Uterus (tissue), 4 donors: ENCODE results near the gene PAPPA2. TPM values are rescaled to one million over a fixed set of nuclear protein-coding genes. Genes with fewer than 3 reads are reported as not detected.

ENCODE experiments used
- DNase-seq, 2 donors: peaks; one replicate each; pipeline ENCODE4 v3.0.0-alpha.2; 2019 to 2020
- H3K27ac ChIP-seq, 2 donors: fragments of 200-600 bp; sonication (generic); 1 replicate in 1 of 2; 2 replicates in 1 of 2; pipeline ENCODE4 v1.5.1; 2016 to 2018
- H3K27me3 ChIP-seq, 2 donors: fragments of 200-600 bp; sonication (generic); one replicate each; pipeline ENCODE4 v1.5.1; 2018 to 2019; ENCODE audit warnings: control low read depth in 1 of 2
- H3K36me3 ChIP-seq, 2 donors: fragments of 200-600 bp; sonication (generic); one replicate each; pipeline ENCODE4 v1.5.1; 2019; ENCODE audit warnings: control low read depth in 1 of 2
- H3K4me1 ChIP-seq, 2 donors: fragments of 200-600 bp; sonication (generic); one replicate each; pipeline ENCODE4 v1.5.1; 2018 to 2019; ENCODE audit warnings: control low read depth in 1 of 2
- H3K4me3 ChIP-seq, 2 donors: fragments of 200-600 bp; sonication (generic); 1 replicate in 1 of 2; 2 replicates in 1 of 2; pipeline ENCODE4 v1.5.1; 2018 to 2019; ENCODE audit warnings: mild to moderate bottlenecking in 1 of 2
- H3K9me3 ChIP-seq, 2 donors: fragments of 200-600 bp; sonication (generic); one replicate each; pipeline ENCODE4 v1.5.1; 2019; ENCODE audit warnings: control low read depth in 1 of 2
- CTCF ChIP-seq, 4 experiments: fragments of 200-600 bp in 2 of 4; fragments of 450-650 bp in 2 of 4; sonication (generic) in 2 of 4; IDR thresholded peaks; one replicate each; pipeline ENCODE4 v1.5.1; 2016 to 2019; ENCODE audit warnings: antibody characterized with exemption in 4 of 4, mild to moderate bottlenecking in 2 of 4, moderate library complexity in 1 of 4
- POLR2A ChIP-seq, 2 donors: fragments of 450-650 bp; IDR thresholded peaks; one replicate each; pipeline ENCODE4 v1.6.1; 2016; ENCODE audit warnings: antibody characterized with exemption in 2 of 2, mild to moderate bottlenecking in 1 of 2, moderate library complexity in 1 of 2
- intact Hi-C: fragments of 100-400 bp; cut with DNase I; formaldehyde crosslinking; loops from one replicate; pipeline ENCODE4 v1.15.1; 2023; ENCODE audit warnings: low total_unique reads
- total RNA-seq, 4 donors: library from RNA; depleted of rRNA in 3 of 4; stranded (reverse); fragments of >200 nt in 3 of 4; gene quantifications; one replicate each; pipeline versions ENCODE4 v1.1.0 to v1.2.4, GENCODE V29; 2014 to 2023
- donor health status: DM: yes; HTN: yes; CAD: no.

Gene PAPPA2
- total RNA-seq, 4 donors from 2014 or later, result 0.51 to 4.0 (median 0.73) TPM; not detected in 1

- Histone ChIP-seq H3K36me3 (no peaks in the 10 kb centered on the region), H3K4me1 (no peaks in the 10 kb centered on the region), H3K9me3 (no peaks in the 10 kb centered on the region), H3K27me3 (no peaks in the 10 kb centered on the region), H3K27ac (no peak overlapping the region), H3K4me3 (no peak overlapping the region)
- TF ChIP-seq CTCF (IDR thresholded peaks at IDR 0.05), result no peak
- TF ChIP-seq POLR2A (IDR thresholded peaks at IDR 0.05), result no peak
- DNase-seq, result no peak
- intact Hi-C loops, result no loop called here
Measured at GRCh38 chr1:176603696-176604095, 140.7 kb downstream of the PAPPA2 start.

- Histone ChIP-seq H3K4me3 (no peak overlapping the region), H3K27ac (no peak overlapping the region), H3K27me3 (no peaks in the 10 kb centered on the region), H3K36me3 (no peaks in the 10 kb centered on the region), H3K9me3 (no peaks in the 10 kb centered on the region), H3K4me1 (no peaks in the 10 kb centered on the region)
- intact Hi-C loops, result no loop called here
- DNase-seq, result no peak
- TF ChIP-seq POLR2A (IDR thresholded peaks at IDR 0.05), result no peak
- no peak for TF ChIP-seq CTCF (IDR thresholded peaks at IDR 0.05)
Measured at GRCh38 chr1:176604461-176604860, 141.5 kb downstream of the PAPPA2 start.

- no peak for TF ChIP-seq POLR2A (IDR thresholded peaks at IDR 0.05)
- no peak for TF ChIP-seq CTCF (IDR thresholded peaks at IDR 0.05)
- no peaks in the 10 kb centered on the region for H3K9me3 ChIP-seq
- H3K36me3 ChIP-seq, result no peaks in the 10 kb centered on the region
- H3K27me3 ChIP-seq, result no peaks in the 10 kb centered on the region
- intact Hi-C loops, result no loop called here
- H3K4me1 ChIP-seq, result no peaks in the 10 kb centered on the region
- H3K4me3 ChIP-seq, result no peak overlapping the region
- H3K27ac ChIP-seq, result no peak overlapping the region
- no peak for DNase-seq
Measured at GRCh38 chr1:176605176-176605575, 142.2 kb downstream of the PAPPA2 start.

GRCh38 chr1:176609556-176610408, 146.8 kb downstream of the PAPPA2 start:
- H3K9me3 ChIP-seq, result no peaks in the 10 kb centered on the region
- H3K27me3 ChIP-seq, result no peaks in the 10 kb centered on the region
- DNase-seq, result no peak
- no peak for TF ChIP-seq CTCF (IDR thresholded peaks at IDR 0.05)
- no peak overlapping the region for H3K4me3 ChIP-seq
- no peaks in the 10 kb centered on the region for H3K36me3 ChIP-seq
- H3K4me1 ChIP-seq, result no peaks in the 10 kb centered on the region
- intact Hi-C loops, result no loop called here
- no peak overlapping the region for H3K27ac ChIP-seq

- Histone ChIP-seq H3K4me1 (no peaks in the 10 kb centered on the region), H3K36me3 (no peaks in the 10 kb centered on the region), H3K27ac (no peak overlapping the region), H3K27me3 (no peaks in the 10 kb centered on the region), H3K9me3 (no peaks in the 10 kb centered on the region), H3K4me3 (no peak overlapping the region)
- intact Hi-C loops, result no loop called here
- no peak for DNase-seq
- TF ChIP-seq POLR2A (IDR thresholded peaks at IDR 0.05) (no peak), CTCF (IDR thresholded peaks at IDR 0.05) (no peak)
Measured at GRCh38 chr1:176612791-176613190, 149.8 kb downstream of the PAPPA2 start.
